B cell (primary cell): ENCODE data around the gene ATG7.

Experiments
- CTCF ChIP-seq: fragments of 200-600 bp; IDR thresholded peaks from one replicate; pipeline ENCODE4 v1.8.0; 2022; ENCODE audit warnings: antibody characterized with exemption, mild to moderate bottlenecking
- EZH2 ChIP-seq: IDR thresholded peaks from 2 replicates; pipeline ENCODE4 v1.6.1; 2012; ENCODE audit warnings: borderline replicate concordance, low read depth, mild to moderate bottlenecking, moderate library complexity, low read length; ENCODE audit not compliant: insufficient read depth, poor library complexity, severe bottlenecking

GRCh38 chr3:11455956-11456355 is 183.8 kb downstream of the ATG7 start:
- TF ChIP-seq CTCF (no peak), EZH2 (no peak)
